SHP77 (cell line): ENCODE measurements around the gene PDE7B.
"Not testable (repeated sequence)": the region's sequence is repeated elsewhere in the genome, so short reads cannot be mapped to it uniquely, and the experiment has no call there.

Experiments used
- DNase-seq, 2 experiments: peaks; one replicate each; lab custom pipeline; 2025; lab: John Stamatoyannopoulos, UW

PDE7B gene

DNA sequence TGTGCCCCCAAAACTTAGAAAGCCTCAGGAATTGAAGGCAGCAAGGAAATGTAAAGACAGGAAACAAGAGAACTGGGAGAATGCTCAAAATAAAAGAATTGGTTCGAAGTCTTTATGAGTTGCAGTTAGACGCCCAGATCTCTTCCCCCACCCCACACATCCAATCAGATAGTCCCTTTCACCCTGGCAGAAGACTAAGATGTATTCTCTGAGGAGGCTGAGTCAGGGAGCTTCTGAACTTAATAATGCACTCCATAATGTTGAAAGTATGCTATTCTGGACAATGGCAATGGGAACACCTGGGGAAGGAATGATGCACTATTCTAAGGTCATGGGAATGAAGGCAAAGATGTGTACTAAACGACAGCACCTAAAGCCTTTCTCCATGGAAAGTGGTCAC lies 225.0 kb downstream of the PDE7B start:
- no peak for DNase-seq

- DNase-seq: no peak
These were observed 226.5 kb downstream of the PDE7B start for GRCh38 chr6:136077834-136078576.

DNA sequence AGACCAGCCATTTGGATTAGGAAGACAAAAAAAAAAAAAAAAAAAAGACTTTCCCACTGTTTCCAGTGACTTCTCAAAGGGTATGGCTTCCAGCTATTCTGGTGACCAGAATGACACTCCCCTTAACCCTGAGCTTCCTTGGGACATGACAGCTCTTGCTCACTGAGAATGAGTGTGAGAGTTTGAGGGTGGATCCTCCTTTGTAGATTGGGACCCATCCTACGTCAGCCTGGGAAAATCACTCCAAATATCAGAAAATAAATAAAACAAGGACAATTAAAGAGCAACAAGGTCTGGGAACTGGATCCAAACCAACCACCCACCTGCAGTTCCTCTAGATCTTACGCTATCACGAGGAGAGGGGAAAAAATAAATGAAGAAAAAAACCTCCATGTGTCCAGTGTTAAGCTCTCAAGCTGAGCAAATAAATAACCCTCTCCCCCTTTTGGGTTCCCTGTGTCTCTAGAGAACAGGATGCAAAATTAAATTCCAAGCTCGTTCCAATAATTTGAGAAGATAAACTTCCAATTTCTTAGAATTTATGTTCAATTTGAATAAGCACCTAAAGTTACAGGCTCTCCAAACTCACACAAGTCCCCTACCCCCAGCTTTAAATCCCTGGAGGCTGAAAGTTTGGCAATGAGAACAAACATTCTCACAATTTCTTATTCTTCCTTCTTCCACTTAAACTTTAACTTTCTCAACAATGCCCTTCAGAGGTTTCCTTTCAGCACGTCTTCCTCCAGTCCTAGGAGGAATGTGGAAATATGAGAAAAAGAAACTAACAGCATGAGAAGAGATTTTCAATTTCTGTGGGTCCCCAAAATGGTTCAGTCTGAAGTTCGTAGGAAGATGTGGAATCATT lies 228.4 kb downstream of the PDE7B start:
- no peak for DNase-seq

- DNase-seq: no peak
These were observed 232.0 kb downstream of the PDE7B start for GRCh38 chr6:136083540-136083939.

- no peak for DNase-seq
These were observed 232.9 kb downstream of the PDE7B start for GRCh38 chr6:136084403-136084802.

DNA sequence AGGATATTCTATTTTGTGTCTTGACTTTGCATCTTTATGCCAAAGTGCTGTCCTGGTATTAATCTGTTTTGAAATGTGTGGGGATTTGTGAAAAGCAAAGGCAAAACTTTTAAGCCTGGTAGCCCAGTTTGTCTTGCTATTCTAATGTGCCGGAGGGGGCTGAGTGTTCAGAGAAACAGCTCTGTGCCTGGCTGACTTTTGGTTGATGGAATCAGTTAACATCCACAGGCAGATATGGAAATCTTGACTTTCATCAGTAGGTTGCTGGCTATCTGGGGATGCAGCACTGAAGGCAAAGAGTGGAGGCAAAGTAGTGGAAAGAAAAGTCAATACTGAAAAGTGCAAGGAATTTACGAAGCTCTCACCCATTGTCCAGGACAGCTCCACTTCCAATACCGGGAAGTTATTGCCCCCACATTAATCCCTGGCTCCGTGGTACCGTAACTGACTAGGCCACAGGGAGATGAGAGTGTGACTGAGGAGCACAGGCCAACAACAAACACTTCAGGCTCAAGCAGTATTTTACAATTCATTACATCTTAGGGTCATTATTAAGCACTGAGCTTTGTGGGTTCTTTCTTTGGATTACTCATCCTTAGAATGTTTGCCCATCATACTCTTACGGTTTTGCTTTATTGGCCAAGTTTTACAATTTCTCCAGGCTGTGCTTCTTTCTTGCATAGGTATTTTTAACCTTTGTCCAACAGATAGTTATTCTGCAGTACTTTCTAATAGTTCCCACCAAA lies 234.0 kb downstream of the PDE7B start:
- DNase-seq: no peak

DNA sequence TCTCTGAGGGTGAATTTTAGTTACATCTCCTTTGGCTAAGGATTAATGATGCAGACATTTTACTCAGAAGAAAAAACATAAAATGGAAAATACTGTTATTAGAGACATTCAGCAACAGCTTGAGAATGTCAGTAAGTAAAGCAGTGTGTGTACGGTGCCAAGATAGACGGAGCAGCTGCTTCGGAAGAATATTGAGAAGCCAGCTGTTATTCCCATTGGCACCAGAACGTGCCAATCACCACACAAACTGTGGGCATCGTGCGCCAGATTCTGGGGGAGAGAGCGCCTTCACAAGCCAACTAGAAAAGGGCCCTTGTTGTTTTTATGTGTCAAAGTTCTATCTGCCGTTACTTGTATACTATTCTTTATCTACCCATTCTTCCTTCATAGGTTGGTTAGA lies 235.2 kb downstream of the PDE7B start:
- DNase-seq: no peak

- DNase-seq: no peak
These were observed 236.5 kb downstream of the PDE7B start for GRCh38 chr6:136087986-136088385.

DNA sequence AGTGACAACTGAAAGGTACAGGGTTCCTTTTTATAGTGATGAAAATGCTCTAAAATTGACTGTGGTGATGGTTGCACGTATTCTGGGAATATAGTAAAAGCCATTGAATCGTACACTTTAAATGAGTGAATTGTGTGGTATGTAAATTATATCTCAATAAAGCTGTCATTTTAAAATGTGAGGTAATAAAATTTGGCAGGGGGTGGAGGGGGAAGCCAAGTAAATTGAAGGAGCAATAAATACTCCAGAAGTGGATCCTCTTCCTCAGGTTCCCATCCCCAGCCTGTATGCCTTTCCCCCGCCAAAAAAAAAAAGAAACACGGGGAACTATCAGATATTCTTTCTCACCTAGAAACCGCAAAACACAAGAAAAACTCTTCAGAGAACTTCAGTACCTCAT lies 237.2 kb downstream of the PDE7B start:
- no peak for DNase-seq

DNA sequence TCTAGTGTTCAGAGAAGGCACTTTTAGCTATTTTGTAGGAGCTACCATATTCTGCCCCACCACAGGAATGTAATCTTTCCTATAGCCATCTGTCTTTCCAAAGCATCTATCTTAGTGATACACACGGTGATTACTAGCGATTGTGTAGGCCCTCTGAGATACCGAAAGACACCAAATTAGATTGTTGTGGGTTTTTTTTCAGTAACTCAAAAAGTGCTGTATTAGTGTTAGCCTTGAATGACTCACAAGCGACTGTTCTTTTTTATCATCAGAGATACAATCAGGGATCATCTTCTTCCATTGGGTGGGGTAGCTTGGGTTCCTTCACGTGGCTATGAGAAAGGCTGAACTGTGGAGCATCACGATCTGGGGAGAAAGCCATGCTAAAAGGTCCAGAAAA lies 238.4 kb downstream of the PDE7B start:
- no peak for DNase-seq

GRCh38 chr6:136090929-136091328 lies 239.4 kb downstream of the PDE7B start:
- DNase-seq: no peak

GRCh38 chr6:136092897-136093296 lies 241.4 kb downstream of the PDE7B start:
- no peak for DNase-seq

DNA sequence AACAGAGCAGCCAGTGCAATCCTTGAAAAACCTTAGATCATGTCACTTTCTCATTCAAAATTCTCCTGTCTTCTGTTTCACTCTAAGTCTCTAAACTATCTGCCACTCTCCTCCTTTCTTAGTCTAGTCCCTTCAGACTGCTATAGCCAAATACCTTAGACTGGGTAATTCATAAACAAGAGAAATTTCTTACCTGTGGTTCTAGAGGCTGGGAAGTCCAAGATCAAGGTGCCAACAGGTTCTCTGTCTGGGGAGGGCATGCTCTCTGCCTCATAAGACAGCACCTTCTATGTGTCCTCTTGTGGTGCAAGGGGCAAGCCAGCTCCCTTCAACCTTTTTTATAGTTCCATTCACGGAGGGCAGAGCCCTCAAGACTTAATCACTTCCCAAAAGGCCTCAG lies 242.3 kb downstream of the PDE7B start:
- no peak for DNase-seq

GRCh38 chr6:136094812-136095211 lies 243.3 kb downstream of the PDE7B start:
- no peak for DNase-seq

GRCh38 chr6:136095986-136096385 lies 244.5 kb downstream of the PDE7B start:
- DNase-seq: no peak

DNA sequence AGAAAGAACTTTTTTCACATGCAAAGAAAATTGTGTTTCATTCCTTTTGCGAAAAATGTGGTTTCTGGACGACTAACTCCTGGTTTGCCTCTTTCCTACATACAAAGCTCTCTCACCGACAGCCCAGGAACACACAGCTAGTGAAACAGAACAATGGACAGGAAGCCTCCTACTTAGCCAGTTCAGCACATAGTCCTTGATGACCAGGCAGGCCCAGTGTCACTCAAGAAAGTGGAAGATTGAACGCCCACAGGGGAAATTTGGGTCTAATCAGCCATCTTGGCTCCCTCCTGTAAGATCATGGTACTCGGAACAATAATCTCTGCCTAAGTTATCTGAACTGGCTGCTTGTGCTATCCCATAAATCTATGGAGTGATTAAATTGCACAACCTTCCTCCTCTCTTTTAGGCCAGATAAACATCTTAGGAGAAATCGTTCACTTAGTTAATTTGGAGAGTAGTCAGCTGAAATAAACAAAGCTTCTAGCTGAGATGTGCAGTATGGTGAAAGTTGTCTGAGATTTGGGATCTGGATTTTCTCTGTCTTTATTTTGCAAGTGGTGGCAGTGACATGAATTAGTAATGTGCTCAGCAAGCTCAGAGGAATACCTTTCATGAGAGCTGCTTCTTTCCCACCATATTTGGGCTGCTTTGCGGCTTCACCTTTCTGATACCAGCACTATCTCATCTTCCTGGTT lies 251.6 kb downstream of the PDE7B start:
- DNase-seq: no peak

- no peak for DNase-seq
These were observed 252.3 kb downstream of the PDE7B start for GRCh38 chr6:136103763-136104311.

GRCh38 chr6:136104556-136104955 lies 253.1 kb downstream of the PDE7B start:
- DNase-seq: no peak

- DNase-seq: not testable (repeated sequence)
These were observed 254.3 kb downstream of the PDE7B start for GRCh38 chr6:136105797-136106196.

DNA sequence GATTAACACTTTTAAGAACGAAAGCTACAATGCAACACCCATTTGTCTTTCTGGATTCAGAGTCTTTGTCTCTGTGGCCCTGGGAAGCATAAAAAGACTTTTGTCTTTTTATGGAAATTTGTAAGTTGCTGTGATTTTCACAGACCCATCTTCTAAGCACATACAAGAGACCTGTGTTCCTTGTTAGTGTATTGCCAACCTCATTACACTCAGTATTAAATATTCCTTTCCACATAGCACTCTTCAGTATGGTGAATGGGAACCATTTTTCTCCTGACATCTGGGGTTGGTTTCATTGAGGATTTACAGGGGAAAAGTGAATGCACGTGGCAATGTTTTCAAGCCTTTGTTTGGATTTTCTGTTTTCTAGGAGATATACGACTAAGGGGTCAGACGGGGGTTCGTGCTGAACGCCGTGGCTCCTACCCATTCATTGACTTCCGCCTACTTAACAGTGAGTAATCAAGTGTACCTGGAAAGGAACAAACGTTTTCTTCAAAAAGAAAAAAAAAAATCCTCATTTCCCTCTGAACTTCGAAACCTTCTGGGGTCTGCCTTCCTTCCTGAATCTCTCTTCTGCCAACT lies 257.0 kb downstream of the PDE7B start:
- DNase-seq: no peak

GRCh38 chr6:136111831-136112230 lies 260.3 kb downstream of the PDE7B start:
- no peak for DNase-seq
